ENCODE results near the gene INTS1.

INTS1 gene

DNA sequence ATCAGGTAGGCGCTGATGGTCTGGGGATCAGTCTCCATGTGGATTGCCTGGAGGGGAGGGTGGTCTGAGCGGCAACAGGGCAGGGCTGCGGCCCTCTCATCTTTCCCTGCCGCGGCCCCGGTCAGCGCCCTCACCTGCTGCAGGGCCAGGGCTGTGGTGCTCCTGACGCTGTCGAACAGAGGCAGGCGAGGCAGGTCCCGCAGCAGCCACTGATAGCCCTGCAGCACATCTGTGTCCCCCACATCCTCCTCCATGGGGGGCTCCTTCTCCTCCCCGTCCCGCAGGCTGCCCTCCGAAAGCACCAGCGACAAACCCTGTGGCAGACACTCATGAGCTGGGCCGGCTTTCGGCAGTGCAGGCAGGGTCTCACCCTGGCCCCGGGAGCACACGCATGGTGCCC is 19.0 kb downstream of the INTS1 start:
- DNase-seq (ENCODE audit: low read depth) = no peak

GRCh38 chr7:1484569-1484968 is 19.6 kb downstream of the INTS1 start:
- no peak for DNase-seq (ENCODE audit: low read depth)

DNA sequence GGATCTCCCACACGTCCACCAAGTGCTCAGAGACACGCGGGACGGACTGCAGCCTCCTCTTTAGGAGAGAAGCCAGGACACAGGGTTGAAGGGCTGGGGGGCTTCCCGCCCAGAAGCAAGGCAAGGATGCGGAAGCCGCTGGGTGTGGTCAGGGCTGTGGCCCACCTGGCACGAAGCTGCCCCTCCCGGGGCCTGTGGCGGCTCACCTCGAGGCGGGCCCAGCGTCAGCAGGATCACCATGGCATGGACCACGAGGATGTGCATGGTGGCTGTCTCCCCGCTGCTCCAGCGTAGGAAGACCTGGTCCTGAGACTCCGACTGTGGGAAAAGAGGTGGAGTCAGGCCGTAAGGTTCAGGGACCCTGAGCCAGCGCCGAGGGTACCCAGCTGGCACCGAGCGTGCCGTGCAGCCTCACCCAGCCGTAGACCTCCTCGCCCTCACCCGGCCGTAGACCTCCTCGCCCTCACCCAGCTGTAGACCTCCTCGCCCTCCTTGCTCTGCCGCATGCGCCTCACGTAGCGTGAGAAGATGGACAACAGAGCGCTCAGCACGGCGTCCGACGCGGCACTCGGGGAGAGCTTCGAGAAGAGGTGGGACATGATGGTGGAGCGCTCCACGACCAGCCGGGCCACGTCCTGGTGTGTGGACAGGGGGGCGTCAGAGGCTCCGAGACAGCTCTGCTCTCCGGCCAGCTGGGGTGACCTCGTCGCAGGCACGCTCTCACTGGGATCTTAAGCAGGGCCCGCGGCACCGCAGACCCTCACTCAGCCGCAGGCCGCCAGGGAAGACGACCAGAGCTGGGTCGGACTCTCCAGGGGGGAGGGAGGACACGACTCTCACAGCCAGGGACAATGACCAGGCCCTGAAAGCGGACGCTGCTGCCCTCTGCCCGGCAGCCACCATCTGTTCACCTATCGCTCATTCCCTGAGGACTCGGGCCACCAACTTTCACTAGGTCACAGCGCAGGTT is 20.4 kb downstream of the INTS1 start:
- DNase-seq (ENCODE audit: low read depth) = no peak

- DNase-seq (ENCODE audit: low read depth) = no peak
These were observed 21.1 kb downstream of the INTS1 start for GRCh38 chr7:1483079-1483478.

DNA sequence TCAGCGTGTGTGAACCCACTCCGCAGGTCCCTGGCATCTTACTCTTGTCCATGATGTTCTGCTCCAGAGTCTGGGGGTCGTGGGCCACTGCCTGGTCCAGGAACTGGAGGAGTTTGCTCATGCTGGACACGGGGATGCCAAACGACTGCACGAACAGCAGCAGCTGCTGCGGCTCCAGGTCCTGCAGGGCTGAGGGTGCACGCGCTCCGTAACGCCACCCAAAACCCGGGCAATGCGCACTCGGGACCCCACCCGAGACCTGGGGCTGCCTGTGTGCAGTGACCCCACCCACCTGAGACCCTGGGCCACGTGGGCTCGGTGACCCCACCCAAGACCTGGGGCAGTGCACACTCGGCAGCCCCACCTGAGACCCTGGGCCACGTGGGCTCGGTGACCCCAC is 22.9 kb downstream of the INTS1 start:
- DNase-seq (ENCODE audit: low read depth) = no peak

- no peak for DNase-seq (ENCODE audit: low read depth)
These were observed 23.5 kb downstream of the INTS1 start for GRCh38 chr7:1480670-1481069.

- DNase-seq (ENCODE audit: low read depth) = no peak
These were observed 24.9 kb downstream of the INTS1 start for GRCh38 chr7:1479287-1479686.

- no peak for DNase-seq (ENCODE audit: low read depth)
These were observed 25.7 kb downstream of the INTS1 start for GRCh38 chr7:1478480-1478879.

DNA sequence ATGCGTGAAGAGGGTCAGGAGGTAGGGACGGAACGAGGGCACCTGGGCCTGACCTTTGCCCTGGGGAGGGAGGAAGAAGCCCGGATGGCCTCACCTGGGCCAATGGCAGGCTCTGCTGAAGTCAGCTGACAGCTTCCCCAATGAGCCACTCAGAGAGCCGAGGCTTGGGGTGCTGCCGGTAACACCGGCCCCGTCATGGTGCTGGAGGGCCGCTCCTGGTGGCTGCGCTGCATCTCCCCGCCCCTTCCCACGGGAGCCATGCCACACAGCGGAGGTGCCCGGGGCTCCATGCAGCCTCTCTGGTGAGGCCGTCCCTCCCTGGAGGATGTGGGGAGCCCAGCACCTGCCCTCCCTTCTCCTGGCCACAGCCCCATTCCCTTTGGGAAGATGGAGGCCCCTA is 27.3 kb downstream of the INTS1 start:
- DNase-seq (ENCODE audit: low read depth) = no peak

- DNase-seq (ENCODE audit: low read depth) = no peak
These were observed 28.2 kb downstream of the INTS1 start for GRCh38 chr7:1475991-1476390.

DNA sequence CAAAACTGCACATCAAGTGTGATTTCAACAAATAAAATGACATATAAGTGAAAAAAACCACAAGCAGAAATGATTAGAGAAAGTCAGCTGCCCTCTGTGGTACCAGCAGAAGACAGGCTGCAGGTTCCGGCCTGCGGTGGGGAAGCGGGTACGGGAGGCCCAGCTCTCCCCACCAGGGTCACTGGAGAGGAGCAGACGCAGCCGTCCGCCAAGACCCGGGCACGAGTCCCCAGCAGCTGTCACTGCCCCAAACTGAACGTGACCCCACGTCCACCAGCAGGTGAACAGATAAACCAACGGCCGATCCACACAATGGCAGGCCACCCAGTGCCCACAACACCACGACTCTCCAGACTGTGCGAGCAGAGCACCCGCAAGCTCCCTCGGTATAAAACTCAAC is 28.8 kb downstream of the INTS1 start:
- DNase-seq (ENCODE audit: low read depth) = no peak

DNA sequence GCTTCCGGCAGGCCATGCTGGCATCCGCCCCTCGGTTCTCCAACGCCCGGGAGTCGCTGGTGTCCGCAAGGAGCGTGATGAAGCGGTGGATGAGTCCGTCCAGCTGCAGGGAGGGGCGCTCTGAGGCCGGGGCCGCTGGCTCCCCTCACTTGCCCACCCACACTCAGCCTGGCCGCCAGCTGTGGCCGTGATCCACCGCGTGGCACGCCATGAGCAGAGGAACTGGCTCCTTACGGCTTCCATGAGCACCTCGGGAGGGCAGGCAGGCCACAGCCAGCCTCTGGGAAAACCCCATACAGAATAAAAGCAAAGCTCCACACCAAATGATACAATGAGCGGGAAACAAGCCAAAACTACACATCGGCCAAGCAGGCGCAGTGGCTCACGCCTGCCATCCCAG is 29.5 kb downstream of the INTS1 start:
- no peak for DNase-seq (ENCODE audit: low read depth)

DNA sequence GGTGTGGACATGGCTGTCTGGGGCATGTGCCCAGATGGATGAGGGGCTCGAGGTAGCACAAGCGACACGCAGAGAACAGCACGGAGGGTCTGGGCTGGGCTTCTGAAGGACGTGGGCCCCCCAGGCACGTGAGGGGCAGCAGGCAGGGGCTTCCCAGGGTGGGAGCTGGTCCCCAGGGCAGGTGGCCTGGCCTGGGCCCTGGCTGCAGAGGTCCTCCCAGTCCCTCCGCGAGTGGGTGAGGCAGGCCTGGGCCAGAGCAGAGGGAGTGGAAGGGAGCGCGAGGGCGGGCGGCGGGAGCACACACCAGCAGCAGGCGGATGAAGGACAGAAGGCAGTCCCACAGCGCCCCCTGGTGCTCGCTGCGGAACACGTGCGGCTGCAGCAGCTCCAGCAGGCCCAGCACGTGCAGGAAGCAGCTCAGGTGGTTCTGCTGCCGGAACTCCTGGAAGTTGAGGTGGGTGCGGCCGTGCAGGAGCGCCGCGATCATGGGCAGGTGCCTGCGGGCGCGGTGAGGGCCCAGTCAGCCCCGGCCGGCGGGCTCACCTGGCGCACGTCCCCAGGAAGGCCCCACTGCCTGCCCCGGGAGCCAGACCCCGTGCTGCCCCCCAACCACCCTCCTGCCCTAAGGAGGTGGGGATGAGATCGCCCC is 30.2 kb downstream of the INTS1 start:
- peak; percentile 81 for DNase-seq (ENCODE audit: low read depth)

DNA sequence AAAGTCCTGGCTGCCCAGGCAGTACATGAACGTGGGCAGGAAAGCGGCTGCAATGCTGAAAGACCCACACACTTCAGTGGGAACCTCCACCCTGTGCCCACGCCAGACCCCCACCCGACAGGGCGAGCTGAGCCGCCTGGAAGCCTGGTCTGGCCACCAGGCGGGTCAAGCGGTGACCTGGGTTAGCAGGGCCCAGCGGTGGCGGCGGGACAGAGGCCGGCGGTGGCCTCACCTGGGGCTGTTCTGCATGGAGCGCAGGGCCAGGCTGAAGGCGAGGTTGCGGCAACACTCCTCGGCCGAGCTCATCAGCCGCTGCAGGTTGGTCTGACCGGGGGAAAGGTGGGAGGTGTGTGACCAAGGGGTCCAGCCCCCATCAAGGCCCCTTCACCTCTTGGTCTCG is 33.3 kb downstream of the INTS1 start:
- no peak for DNase-seq (ENCODE audit: low read depth)

DNA sequence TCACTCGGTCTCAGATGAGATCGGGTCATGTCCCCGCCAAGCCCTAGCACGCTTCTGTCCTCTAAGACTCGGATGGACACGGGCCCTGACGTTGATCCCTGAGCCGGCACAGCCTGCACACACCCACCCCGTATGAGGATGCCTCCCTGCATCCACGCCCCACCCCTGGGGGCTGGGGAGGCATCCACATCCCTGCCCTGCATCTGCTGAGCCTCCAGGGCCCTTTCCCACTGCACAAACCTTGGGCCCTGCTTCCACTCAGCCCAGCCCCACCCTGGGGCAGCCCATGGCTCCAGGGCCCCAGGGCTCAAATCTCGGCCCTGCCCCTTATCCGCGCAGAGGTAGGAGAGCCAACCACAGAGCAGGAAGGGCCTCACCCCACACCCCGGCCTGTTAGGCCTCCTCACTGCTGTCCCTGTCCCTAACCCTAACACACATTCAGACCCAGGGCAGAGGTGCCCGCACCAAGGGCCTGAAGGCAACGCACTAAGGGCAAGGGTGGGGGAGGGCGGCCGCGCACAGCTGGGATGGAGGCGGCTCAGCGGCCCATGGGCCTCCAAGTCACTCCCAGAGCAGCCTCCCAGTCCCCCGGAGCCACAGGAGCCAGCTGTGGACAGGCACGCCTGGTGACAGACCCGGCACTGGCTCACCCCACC is 35.4 kb downstream of the INTS1 start:
- DNase-seq (ENCODE audit: low read depth) = no peak

DNA sequence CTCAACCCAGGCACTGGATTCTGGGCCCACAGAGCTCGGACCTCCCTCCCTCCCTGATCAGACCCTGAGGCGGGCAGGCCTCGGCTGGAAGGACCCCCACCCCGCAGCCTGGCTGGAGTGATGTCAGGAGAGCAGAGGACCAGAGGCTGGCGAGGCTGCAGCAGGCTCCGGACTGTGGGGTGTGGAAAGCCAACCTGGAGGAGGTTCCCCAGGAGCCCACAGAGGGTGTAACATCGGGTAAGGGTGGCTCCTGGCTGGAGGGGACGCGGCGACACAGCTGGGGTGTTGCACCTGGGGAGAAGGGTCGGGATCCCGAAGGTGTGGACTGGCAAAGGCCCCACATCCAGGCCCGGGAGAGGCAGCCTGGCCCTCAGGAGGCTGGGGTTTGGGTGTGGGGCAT is 36.0 kb downstream of the INTS1 start:
- DNase-seq (ENCODE audit: low read depth) = no peak

GRCh38 chr7:1466524-1467271 is 37.5 kb downstream of the INTS1 start:
- DNase-seq (ENCODE audit: low read depth) = no peak

- DNase-seq (ENCODE audit: low read depth) = no peak
These were observed 39.5 kb downstream of the INTS1 start for GRCh38 chr7:1464694-1465093.

DNA sequence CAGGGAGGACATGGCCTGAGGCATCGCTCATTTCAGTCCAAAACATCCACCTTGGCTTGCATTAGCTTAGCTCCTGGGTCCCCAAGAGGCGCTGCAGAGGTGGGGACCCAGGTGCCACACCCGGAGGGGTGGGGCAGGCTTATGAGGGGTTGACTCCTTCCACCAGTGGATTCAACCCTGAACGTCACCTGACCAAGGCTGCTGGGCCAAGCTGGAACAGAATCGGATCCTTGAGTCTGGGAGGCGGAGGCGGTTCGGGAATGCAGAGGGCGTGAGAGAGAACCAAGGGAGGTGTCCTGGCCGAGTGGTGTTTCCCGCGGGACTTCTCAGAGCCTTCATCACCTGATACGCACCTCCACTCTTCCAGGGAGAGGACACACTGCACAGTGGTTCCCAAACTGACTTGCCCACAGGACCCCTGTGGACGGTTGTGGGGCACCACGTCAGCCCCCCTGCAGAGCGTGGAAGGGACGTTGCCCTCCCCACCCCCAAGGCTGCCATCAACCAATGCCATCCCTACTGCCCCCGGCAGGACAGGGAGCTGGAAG is 40.4 kb downstream of the INTS1 start:
- DNase-seq (ENCODE audit: low read depth) = no peak

- DNase-seq (ENCODE audit: low read depth) = no peak
These were observed 42.4 kb downstream of the INTS1 start for GRCh38 chr7:1461646-1462375.
